ENCODE data around the gene CHST3.

DNA sequence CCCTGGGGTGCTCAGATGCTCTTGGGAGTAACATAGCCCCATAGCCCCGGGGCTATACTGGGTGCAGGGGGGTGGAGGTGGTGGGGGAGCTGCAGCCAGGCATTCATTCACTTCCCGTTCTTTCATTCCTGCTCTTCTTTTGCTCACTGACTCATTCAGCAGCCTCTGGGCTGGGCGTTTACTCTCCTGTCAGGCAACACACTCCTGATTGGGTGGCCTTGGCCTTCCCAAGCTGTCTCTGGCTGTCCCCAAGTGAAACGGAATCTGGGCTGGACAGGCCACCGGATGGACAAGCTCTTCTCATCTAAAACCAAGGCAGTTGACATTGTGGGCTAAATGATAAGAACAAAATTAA, 34.6 kb downstream of the CHST3 start:
- TF ChIP-seq, protein P1, sequence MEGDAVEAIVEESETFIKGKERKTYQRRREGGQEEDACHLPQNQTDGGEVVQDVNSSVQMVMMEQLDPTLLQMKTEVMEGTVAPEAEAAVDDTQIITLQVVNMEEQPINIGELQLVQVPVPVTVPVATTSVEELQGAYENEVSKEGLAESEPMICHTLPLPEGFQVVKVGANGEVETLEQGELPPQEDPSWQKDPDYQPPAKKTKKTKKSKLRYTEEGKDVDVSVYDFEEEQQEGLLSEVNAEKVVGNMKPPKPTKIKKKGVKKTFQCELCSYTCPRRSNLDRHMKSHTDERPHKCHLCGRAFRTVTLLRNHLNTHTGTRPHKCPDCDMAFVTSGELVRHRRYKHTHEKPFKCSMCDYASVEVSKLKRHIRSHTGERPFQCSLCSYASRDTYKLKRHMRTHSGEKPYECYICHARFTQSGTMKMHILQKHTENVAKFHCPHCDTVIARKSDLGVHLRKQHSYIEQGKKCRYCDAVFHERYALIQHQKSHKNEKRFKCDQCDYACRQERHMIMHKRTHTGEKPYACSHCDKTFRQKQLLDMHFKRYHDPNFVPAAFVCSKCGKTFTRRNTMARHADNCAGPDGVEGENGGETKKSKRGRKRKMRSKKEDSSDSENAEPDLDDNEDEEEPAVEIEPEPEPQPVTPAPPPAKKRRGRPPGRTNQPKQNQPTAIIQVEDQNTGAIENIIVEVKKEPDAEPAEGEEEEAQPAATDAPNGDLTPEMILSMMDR (IDR thresholded peaks at IDR 0.05; ENCODE audit: insufficient read depth, low read length, poor library complexity, severe bottlenecking), result no peak
- TF ChIP-seq EZH2phosphoT487 (conservative IDR thresholded peaks at IDR 0.05; ENCODE audit: low read length), result no peak
